Measurements from ENCODE around the gene G0S2. TPM values are rescaled to one million over a fixed set of nuclear protein-coding genes. Genes with fewer than 3 reads are reported as not detected.
A peak's percentile ranks its signal among the peaks of the same experiment; 100 is the strongest.

The G0S2 gene
- total and polyA plus RNA-seq, 4 donors: 9.6 to 347 (median 166) TPM

- peak; percentile 99 for TF ChIP-seq NR2F2 (IDR thresholded peaks at IDR 0.05)
- peak; percentile 40 for TF ChIP-seq FOXA1 (IDR thresholded peaks at IDR 0.05)
- peak; percentile 94 for TF ChIP-seq MAX (IDR thresholded peaks at IDR 0.05)
- TF ChIP-seq ZBTB33 (IDR thresholded peaks at IDR 0.05): no peak
- TF ChIP-seq SP1 (IDR thresholded peaks at IDR 0.05): peak; percentile 92
- TF ChIP-seq ATF3 (IDR thresholded peaks at IDR 0.05): no peak
- TF ChIP-seq HNF4G (IDR thresholded peaks at IDR 0.05): peak; percentile 99
- TF ChIP-seq EGR1 (IDR thresholded peaks at IDR 0.05; ENCODE audit: low read depth in 2 of 2): peak in 1 of 2 donors; percentile 53
- TF ChIP-seq HNF4A (conservative IDR thresholded peaks at IDR 0.05): peak; percentile 98 to 100
- TF ChIP-seq FOXA2 (IDR thresholded peaks at IDR 0.05): peak; percentile 23
- TF ChIP-seq TAF1 (conservative IDR thresholded peaks at IDR 0.05): no peak
- peak; percentile 48 to 72 for TF ChIP-seq JUND (IDR thresholded peaks at IDR 0.05)
- TF ChIP-seq REST (IDR thresholded peaks at IDR 0.05): peak; percentile 43
- TF ChIP-seq GABPA (IDR thresholded peaks at IDR 0.05 in 1 of 2, conservative IDR thresholded peaks at IDR 0.05 in 1 of 2): no peak
- TF ChIP-seq RAD21 (IDR thresholded peaks at IDR 0.05): peak in 1 of 2 donors; percentile 55
- peak; percentile 83 for TF ChIP-seq YY1 (IDR thresholded peaks at IDR 0.05)
- peak; percentile 99 for TF ChIP-seq RXRA (IDR thresholded peaks at IDR 0.05)
- TF ChIP-seq CTCF (IDR thresholded peaks at IDR 0.05; ENCODE audit: low read depth, low read length, missing input control): no peak
- no peak for DNase-seq (ENCODE audit: low spot score)
- Histone ChIP-seq H3K36me3 (ENCODE audit: control insufficient read depth in 4 of 4, insufficient read depth in 3 of 4, low read depth in 1 of 4, low read length in 3 of 4) (no peaks in the 10 kb centered on the region), H3K27me3 (ENCODE audit: control insufficient read depth in 4 of 4, insufficient read depth in 4 of 4, low read length in 3 of 4) (no peaks in the 10 kb centered on the region), H3K4me1 (ENCODE audit: control insufficient read depth in 4 of 4, insufficient read depth in 4 of 4, low read length in 3 of 4) (peaks cover 35 to 71% (median 67%) of the 10 kb centered on the region in 4 donors), H3K9me3 (ENCODE audit: control insufficient read depth in 4 of 4, low read length in 3 of 4) (no peaks in the 10 kb centered on the region), H3K4me3 (ENCODE audit: low read depth in 1 of 3, low read length in 3 of 3) (no peak overlapping the region), H3K27ac (ENCODE audit: low read depth in 1 of 2, low read length in 2 of 2) (peak overlapping the region; percentile 28 to 52), H3K9ac (ENCODE audit: low read depth in 1 of 2, low read length in 2 of 2) (no peak overlapping the region)
- 45% methylated on average over 9 of the region's 9 CpGs for WGBS
Observed at GRCh38 chr1:209657140-209657879, 17.9 kb upstream of the G0S2 start.
